GM12874 (cell line): ENCODE results near the gene ANKRD53.

Experiments
- CTCF ChIP-seq: IDR thresholded peaks from 2 replicates; pipeline ENCODE4 v1.5.1; 2011; ENCODE audit warnings: low read depth, mild to moderate bottlenecking, control low read depth, low read length, moderate library complexity; ENCODE audit not compliant: insufficient read depth

Gene ANKRD53

DNA sequence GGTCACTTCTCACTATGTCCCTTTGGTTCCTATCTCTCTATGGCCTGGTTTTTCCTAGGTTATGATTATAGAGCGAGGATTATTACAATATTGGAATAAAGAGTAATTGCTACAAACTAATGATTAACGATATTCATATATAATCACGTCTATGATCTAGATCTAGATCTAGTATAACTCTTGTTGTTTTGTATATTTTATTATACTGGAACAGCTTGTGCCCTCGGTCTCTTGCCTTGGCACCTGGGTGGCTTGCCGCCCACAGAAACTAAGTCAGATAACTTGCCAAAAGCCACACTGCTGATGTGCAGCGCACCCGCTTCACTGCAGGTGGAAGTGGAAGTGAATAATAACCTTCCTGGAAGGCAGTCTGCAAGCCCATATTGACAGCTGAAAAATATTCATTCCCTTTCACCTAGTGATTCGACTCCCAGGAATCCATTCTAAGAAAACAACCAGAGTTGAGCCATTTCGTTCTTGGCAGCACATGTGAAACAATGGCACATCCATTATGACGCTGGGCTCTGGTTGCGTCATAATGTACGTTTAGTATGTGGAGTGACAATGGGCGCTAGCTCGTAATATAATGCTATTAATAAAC is 725 bp upstream of the ANKRD53 start:
- TF ChIP-seq CTCF, result no peak

DNA sequence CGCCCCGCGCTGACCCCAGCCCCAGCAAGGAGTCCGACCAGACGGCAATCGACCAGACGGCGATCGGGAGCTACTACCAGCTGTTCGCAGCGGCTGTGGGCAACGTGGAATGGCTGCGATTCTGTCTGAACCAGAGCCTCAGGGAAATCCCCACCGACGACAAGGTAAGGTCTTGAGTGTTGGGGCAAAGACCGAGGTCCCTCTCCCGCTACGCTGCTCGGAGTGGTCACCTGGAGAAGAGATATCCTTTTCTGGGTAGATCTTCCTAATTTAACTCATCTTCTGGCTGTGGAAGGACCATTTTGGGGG is 704 bp downstream of the ANKRD53 start:
- no peak for TF ChIP-seq CTCF

DNA sequence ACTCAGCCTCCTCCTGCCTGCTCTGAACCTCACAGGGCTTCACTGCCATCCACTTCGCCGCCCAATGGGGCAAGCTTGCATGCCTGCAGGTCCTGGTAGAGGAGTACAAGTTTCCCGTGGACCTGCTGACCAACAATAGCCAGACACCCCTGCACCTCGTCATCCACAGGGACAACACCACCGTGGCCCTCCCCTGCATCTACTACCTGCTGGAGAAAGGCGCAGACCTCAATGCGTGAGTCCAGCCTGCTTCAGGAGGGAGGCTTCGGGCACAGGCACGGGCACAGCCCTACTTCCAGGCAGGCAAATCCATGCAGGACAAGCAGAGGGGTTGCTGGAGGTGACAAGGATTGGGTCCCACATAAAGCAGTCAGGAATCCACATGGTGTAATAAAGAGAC is 1.2 kb downstream of the ANKRD53 start:
- TF ChIP-seq CTCF, result no peak

- no peak for TF ChIP-seq CTCF
Measured at GRCh38 chr2:70981421-70981820, 3.0 kb downstream of the ANKRD53 start.

DNA sequence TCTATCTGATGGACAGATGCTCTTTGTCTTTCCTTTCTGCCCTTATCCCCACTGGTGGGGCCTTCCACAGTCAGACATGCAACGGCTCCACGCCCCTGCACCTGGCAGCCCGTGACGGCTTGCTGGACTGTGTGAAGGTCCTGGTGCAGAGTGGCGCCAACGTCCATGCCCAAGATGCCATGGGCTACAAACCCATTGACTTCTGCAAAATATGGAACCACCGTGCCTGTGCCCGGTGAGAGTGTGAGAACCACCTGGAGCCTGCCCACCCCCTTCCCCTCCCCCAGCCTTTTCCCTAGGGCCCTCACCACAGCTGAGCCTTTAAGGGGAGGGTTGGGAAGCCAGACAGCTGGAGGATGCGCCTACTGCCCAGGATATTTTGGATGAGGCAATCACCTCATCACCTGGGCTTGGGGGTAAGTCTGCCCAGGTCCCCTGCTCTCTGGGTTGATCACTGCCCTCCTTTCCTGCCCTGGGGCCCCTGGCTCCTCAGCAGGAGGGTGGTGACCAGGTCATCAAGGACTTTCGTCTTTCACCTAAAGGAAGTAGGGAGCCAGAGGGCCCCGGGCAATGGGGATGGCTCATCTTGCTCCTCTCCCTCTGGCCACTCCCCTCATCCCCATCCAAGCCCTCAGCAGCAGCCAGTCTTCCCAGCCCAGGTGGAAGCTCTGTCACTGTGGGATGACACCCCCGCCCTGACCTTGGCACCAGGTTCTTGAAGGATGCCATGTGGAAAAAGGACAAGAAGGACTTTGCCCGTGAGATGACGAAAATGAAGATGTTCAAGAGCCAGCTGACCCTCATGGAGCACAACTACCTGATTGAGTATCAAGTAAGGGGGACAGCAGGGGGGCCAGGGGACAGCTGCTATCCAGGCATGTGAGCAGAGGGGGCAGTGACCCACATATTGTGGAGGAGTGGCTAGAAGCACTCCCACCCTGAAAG is 3.7 kb downstream of the ANKRD53 start:
- no peak for TF ChIP-seq CTCF

DNA sequence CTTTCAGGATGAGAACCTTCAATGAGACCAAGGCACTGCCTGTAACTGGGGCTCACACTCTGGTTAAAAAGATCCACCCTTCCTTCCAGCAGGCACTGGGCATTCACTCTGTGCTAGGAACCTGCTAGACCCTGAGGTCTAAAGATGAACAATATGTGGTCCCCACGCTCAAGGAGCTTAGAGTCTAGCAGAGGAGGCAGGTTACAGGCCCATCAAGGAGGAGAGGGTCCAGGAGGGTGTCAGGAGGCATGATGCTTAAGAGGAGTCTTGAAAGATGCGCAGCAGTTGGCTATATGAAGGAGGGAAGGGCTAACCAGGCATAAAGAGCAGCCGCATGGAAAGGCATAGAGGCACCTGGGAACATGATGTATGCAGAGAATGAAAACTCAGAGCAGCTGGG is 4.5 kb downstream of the ANKRD53 start:
- no peak for TF ChIP-seq CTCF

DNA sequence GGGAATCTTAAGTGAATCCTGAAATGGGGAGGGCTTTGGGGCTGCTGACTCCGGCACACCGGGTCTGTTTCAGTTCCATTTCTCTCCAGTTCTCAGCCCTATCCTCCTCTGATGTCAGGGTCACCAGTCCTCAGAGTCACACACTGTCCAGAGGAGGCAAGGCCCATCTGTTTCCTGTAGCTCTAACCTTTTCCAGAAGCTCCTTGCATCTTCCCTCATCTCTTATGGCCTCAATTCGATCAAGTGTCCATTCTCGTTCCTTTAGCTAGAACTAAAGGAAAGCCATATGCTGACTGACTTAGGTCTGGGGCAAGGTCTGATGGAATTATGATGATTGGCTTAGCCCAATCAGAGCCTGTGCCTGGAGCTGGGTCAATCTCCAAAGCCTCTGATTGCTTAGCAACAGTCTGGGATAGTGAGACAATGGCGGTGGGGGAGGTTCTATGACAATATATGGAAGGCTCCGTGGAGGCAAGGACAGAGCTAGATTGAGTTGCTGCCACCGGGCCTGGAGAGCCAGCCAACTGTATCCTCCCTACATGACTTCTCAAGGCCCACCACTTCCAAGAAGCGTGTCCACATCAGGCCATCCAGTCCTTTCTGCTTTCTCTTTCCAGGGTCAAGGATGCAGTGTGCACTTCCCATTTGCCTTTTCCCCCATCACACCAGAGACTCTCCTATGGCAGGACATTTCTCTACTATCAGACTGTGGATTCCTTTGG is 5.2 kb downstream of the ANKRD53 start:
- TF ChIP-seq CTCF, result no peak
